MCF 10A (cell line): ENCODE results near the gene TMEM45B. TPM values are rescaled to one million over a fixed set of nuclear protein-coding genes. Genes with fewer than 3 reads are reported as not detected.
"Not testable (repeated sequence)": the region's sequence is repeated elsewhere in the genome, so short reads cannot be mapped to it uniquely, and the experiment has no call there.

Experiments
- BruUV-seq: library from RNA; stranded (reverse); fragments of 400-500 nt; replicated peaks from 2 replicates; lab custom pipeline; 2021; lab: Mats Ljungman, UMichigan
- CTCF ChIA-PET: fragments of 300-600 bp; sonication (Branson Sonifier 250); formaldehyde crosslinking; extraction: SDS; loops from one replicate; lab custom pipeline; 2021; ENCODE audit warnings: antibody characterized with exemption, inconsistent platforms; lab: Yijun Ruan, JAX
- POLR2A ChIA-PET: fragments of 300-600, 350-650 bp; sonication (Branson Sonifier 250); formaldehyde crosslinking; extraction: SDS; loops from one replicate; lab custom pipeline; 2020; ENCODE audit warnings: antibody characterized with exemption, inconsistent platforms; lab: Yijun Ruan, JAX
- DNase-seq: peaks from one replicate; pipeline ENCODE4 v3.0.0-alpha.2; 2018; ENCODE audit not compliant: unreplicated experiment
- H3K27ac Mint-ChIP-seq: one replicate; pipeline ENCODE4 v1.8.0; 2022; ENCODE audit warnings: mild to moderate bottlenecking, low read depth, mixed read lengths; ENCODE audit not compliant: unreplicated experiment
- H3K27me3 Mint-ChIP-seq: one replicate; pipeline ENCODE4 v1.8.0; 2022; ENCODE audit warnings: mixed read lengths; ENCODE audit not compliant: insufficient read depth, unreplicated experiment
- H3K36me3 Mint-ChIP-seq: one replicate; pipeline ENCODE4 v1.8.0; 2022; ENCODE audit warnings: mild to moderate bottlenecking, moderate library complexity, mixed read lengths; ENCODE audit not compliant: insufficient read depth, unreplicated experiment
- H3K4me1 Mint-ChIP-seq: one replicate; pipeline ENCODE4 v1.8.0; 2022; ENCODE audit warnings: mixed read lengths; ENCODE audit not compliant: insufficient read depth, unreplicated experiment
- H3K4me3 Mint-ChIP-seq: one replicate; pipeline ENCODE4 v1.8.0; 2022; ENCODE audit warnings: mild to moderate bottlenecking, moderate library complexity, mixed read lengths; ENCODE audit not compliant: unreplicated experiment
- H3K9me3 Mint-ChIP-seq: one replicate; pipeline ENCODE4 v1.8.0; 2022; ENCODE audit warnings: mixed read lengths; ENCODE audit not compliant: unreplicated experiment
- CTCF ChIP-seq: fragments of 200-600 bp; IDR thresholded peaks from one replicate; pipeline ENCODE4 v1.8.0; 2022; ENCODE audit warnings: antibody characterized with exemption, mild to moderate bottlenecking; ENCODE audit not compliant: unreplicated experiment
- intact Hi-C: fragments of 100-400 bp; cut with micrococcal nuclease; formaldehyde crosslinking; loops from 2 replicates; pipeline ENCODE4 v1.14.1; 2022
- total RNA-seq: library from RNA; stranded (reverse); gene quantifications from 2 replicates; pipeline ENCODE4 v1.2.3, GENCODE V29; 2022

The TMEM45B gene
- total RNA-seq, 1 experiment from 2014 or later: not detected

DNA sequence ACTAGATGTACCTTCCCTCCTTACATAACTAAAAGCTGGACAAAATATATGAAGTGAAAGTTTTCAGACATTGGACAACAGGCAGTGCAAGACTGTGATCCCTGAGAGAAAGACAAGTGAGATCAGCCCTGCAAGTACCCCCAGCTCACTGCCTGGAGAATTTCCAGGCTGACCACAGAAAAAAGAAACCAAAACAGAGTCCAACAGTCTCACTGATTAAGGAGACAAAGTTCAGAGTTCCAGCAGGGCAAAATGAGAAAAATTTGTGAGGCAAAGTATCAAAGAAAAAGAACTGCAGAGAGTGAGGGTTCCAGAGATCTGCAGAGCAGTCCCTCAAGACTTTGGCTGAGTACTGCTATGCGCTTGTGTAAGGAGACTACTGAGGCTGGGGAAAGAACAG, 47.3 kb upstream of the TMEM45B start:
- H3K27ac Mint-ChIP-seq: no peak overlapping the region

GRCh38 chr11:129769059-129769458, 46.6 kb upstream of the TMEM45B start:
- H3K36me3 Mint-ChIP-seq: no peaks in the 10 kb centered on the region
- intact Hi-C loops: no loop called here

More for the DNA sequence above, 47.3 kb upstream of the TMEM45B start:
- no TSS peak for BruUV-seq
- POLR2A ChIA-PET: no interaction called here
- no peak overlapping the region for H3K4me3 Mint-ChIP-seq
- peaks cover 5% of the 10 kb centered on the region for H3K4me1 Mint-ChIP-seq
- intact Hi-C loops: no loop called here
- H3K36me3 Mint-ChIP-seq: no peaks in the 10 kb centered on the region
- no peak for TF ChIP-seq CTCF
- CTCF ChIA-PET: interaction anchor here (0.9 kb wide), 1 partner anchor 18 kb away, joined by 3 read pairs; no protein-coding TSS in a partner anchor
- H3K9me3 Mint-ChIP-seq: no peaks in the 10 kb centered on the region
- no peaks in the 10 kb centered on the region for H3K27me3 Mint-ChIP-seq
- no peak for DNase-seq

GRCh38 chr11:129770993-129771392, 44.7 kb upstream of the TMEM45B start:
- POLR2A ChIA-PET: interaction anchor here (0.6 kb wide), 1 partner anchor 395 kb away, joined by 3 read pairs; no protein-coding TSS in a partner anchor
- Mint-ChIP-seq H3K27ac (no peak overlapping the region), H3K4me1 (peaks cover 5% of the 10 kb centered on the region), H3K36me3 (no peaks in the 10 kb centered on the region), H3K27me3 (no peaks in the 10 kb centered on the region), H3K4me3 (no peak overlapping the region), H3K9me3 (no peaks in the 10 kb centered on the region)
- BruUV-seq: no TSS peak
- DNase-seq: no peak
- TF ChIP-seq CTCF: no peak
- intact Hi-C loops: no loop called here
- CTCF ChIA-PET: interaction anchor here (1.4 kb wide), 1 partner anchor 14 kb away, joined by 5 read pairs; no protein-coding TSS in a partner anchor

More at GRCh38 chr11:129769059-129769458, 46.6 kb upstream of the TMEM45B start:
- peaks cover 5% of the 10 kb centered on the region for H3K4me1 Mint-ChIP-seq
- ChIA-PET CTCF (no interaction called here), POLR2A (no interaction called here)
- no peak overlapping the region for H3K27ac Mint-ChIP-seq
- H3K4me3 Mint-ChIP-seq: no peak overlapping the region
- no peak for TF ChIP-seq CTCF
- no peaks in the 10 kb centered on the region for H3K27me3 Mint-ChIP-seq
- no TSS peak for BruUV-seq
- no peak for DNase-seq
- H3K9me3 Mint-ChIP-seq: no peaks in the 10 kb centered on the region

- H3K27me3 Mint-ChIP-seq, POLR2A ChIA-PET: not testable (repeated sequence)
- CTCF ChIA-PET: interaction anchor here (1.4 kb wide), 1 partner anchor 13 kb away, joined by 5 read pairs; no protein-coding TSS in a partner anchor
These were observed 44.2 kb upstream of the TMEM45B start for GRCh38 chr11:129771456-129771855.

More at GRCh38 chr11:129771456-129771855, 44.2 kb upstream of the TMEM45B start:
- H3K4me1 Mint-ChIP-seq, H3K27ac Mint-ChIP-seq, H3K4me3 Mint-ChIP-seq, H3K36me3 Mint-ChIP-seq, DNase-seq, intact Hi-C loops, BruUV-seq, H3K9me3 Mint-ChIP-seq: not testable (repeated sequence)
